Esophagus squamous epithelium (tissue), 4 donors: ENCODE data around the gene ATP5IF1.

Experiments
- CTCF ChIP-seq, 6 experiments: fragments of 450-650 bp in 4 of 6; fragments of 200-600 bp in 2 of 6; sonication (generic) in 2 of 6; IDR thresholded peaks; one replicate each; pipeline ENCODE4 v1.5.1; 2016 to 2019; ENCODE audit warnings: antibody characterized with exemption in 6 of 6, mild to moderate bottlenecking in 4 of 6, moderate library complexity in 4 of 6
- POLR2A ChIP-seq, 4 donors: fragments of 450-650 bp; IDR thresholded peaks; one replicate each; pipeline ENCODE4 v1.6.1; 2017; ENCODE audit warnings: antibody characterized with exemption in 4 of 4, mild to moderate bottlenecking in 4 of 4, moderate library complexity in 3 of 4

- no peak for TF ChIP-seq CTCF (IDR thresholded peaks at IDR 0.05)
- TF ChIP-seq POLR2A (IDR thresholded peaks at IDR 0.05) = no peak
These were observed 6.8 kb upstream of the ATP5IF1 start for GRCh38 chr1:28229089-28229488.
